HUDEP-2 (cell line): ENCODE data around the gene KLF18.
"Not testable (repeated sequence)": the region's sequence is repeated elsewhere in the genome, so short reads cannot be mapped to it uniquely, and the experiment has no call there.

Experiments
- DNase-seq, 76 experiments: peaks; one replicate each; lab custom pipeline; 2025; ENCODE audit not compliant: unreplicated experiment in 76 of 76; lab: John Stamatoyannopoulos, UW

Gene KLF18

DNA sequence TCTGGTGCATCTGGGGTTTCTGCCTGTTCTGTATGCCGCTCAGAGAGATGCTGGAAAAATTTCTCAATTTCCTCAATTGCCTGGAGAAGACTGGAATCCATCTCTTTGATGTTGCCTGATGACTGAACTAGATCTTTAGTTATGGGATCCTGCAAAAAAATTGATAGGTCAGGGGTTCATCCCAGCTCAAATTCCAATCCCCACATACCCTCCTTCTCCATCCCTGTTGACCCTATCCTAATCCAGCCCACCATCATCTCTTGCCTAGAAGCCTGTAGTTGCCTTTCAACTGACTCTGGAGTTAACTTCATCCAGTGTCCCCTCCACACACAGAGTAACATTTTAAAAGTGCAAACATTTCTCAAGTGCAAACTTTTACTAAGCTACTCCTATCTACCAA lies at the start of gene KLF18:
Gene KLF18, minus strand, starts transcription at position 101 of the 400 bp plus-strand sequence. Its CDS starts 0 bp downstream, at position 101.
- DNase-seq, result no peak

GRCh38 chr1:44174630-44175029 lies 33.2 kb upstream of the KLF18 start:
- DNase-seq, result no peak

DNA sequence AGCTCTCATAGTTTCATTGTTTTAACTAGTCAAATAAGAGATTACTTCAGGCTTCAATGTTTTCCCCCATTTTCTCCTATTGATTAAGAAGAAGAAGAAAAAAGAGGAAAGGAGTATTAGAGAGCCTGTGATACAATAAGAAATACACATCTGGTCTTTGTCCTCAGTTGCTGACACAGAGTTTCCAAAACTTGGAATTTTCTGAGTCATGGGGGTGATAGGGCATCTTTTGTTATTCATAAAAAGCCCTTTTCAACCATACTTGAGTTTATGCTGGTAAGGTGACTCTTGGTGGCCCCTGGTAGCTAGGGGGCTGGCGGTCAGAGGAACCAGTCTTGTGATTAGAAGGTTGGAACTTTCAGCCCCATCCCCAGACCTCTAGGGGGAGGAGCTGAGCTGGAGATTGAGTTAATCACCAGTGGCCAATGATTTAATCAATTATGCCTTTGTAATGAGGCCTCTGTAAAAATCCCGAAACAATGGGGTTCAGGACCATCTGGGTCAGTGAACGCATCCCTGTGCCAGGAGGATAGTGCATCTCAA lies 28.9 kb upstream of the KLF18 start:
- DNase-seq, result no peak

- DNase-seq, result peak in 9 of 76 experiments; percentile 1 to 10 (median 4)
Measured at GRCh38 chr1:44168520-44169098, 27.2 kb upstream of the KLF18 start.

GRCh38 chr1:44161546-44161945 lies 20.1 kb upstream of the KLF18 start:
- no peak for DNase-seq

DNA sequence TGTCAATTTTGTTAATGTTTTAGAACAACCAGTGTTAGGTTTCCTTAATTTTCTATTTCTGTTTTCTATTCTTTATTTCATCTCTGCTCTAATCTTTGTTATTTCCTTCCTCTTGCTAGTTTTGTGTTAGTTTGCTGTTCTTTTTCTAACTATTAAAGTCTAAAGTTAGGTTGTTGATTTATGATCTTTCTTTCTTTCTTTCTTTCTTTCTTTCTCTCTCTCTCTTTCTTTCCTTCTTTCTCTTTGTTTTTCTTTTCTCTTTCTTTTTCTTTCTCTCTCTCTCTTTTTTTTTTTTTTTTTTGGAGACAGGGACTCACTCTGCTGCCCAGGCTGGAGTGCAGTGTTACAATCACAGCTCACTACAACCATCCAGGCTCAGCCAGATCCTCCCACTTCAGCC lies 17.4 kb upstream of the KLF18 start:
- no peak for DNase-seq

- DNase-seq, result no peak
Measured at GRCh38 chr1:44157903-44158302, 16.5 kb upstream of the KLF18 start.

DNA sequence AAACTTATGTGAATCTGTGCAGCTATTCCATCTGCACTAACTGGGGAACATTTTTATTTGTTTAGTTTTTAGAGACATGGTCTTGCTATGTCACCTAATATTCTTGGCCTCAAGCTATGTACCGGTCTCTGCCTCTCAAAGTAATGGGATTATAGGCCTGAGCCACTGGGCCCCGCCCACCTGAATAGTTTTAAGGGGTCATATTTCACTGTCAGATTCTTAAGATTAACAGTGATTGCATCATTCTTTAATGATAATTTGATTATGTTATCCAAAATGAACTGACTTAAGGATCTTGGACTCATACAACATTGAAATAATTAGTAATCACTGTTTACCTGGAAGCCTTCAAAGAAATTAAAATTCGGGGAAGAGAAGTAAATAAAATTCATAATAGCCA lies 12.6 kb upstream of the KLF18 start:
- DNase-seq, result no peak

- no peak for DNase-seq
Measured at GRCh38 chr1:44152692-44153091, 11.3 kb upstream of the KLF18 start.

DNA sequence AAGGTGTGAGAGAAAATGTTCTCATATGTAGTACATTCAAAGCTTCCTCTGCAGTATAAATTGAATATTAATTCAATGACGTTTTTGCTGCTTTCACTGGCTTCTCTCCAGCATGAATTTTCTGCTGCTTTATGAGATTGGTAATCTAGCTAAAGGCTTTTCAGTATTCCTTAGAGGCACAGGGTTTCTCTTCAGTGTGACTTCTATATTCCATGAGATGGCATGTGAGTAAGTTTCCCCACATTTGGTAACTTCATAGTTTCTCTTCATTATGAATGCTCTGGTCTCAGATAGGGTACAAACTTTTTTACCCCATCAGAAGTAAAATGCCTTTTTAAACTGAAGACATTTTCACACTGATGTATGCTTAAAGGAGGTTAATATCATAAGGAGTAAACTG lies 10.4 kb upstream of the KLF18 start:
- DNase-seq, result no peak

- no peak for DNase-seq
Measured at GRCh38 chr1:44151332-44151731, 9.9 kb upstream of the KLF18 start.

- no peak for DNase-seq
Measured at GRCh38 chr1:44147582-44147981, 6.2 kb upstream of the KLF18 start.

DNA sequence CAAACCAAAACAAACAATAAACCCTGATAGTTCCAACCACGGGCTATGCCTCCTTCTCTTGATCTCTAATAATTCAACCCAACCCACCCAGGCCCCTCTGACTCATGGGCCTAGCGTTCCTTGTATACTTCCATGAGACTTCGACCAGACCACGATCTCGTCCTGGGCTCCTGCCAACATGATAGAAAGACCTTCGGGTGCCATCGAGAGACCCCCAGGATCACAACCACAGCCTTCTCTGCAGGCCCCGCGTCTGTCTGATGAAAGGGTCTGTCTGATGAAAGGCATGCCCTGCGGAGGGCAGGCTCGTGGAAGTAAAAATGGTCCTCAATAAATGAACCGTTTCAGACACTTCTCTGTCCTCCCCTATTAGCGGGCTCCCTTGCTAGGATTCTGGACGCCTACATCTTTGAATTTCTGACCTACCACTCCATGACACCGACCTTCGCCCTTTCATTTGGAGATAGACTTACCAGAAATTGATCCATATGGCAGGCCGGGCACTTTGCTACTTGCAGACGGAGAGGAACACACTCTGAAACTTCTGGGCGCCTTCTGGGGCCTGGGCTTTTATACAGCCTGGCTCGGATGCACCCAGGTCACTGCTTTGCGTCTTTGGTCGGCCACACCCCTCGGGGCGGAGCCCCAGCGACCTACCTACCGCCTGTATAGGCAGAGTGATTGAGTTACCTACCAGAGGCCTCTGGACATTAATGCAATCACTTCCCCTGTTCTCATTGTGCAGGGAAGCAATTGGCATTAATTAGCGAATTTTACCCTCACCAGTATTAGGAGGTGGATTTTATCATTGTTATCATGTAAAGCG lies 5.3 kb upstream of the KLF18 start:
- DNase-seq, result no peak

- no peak for DNase-seq
Measured at GRCh38 chr1:44144962-44145756, 3.7 kb upstream of the KLF18 start.

DNA sequence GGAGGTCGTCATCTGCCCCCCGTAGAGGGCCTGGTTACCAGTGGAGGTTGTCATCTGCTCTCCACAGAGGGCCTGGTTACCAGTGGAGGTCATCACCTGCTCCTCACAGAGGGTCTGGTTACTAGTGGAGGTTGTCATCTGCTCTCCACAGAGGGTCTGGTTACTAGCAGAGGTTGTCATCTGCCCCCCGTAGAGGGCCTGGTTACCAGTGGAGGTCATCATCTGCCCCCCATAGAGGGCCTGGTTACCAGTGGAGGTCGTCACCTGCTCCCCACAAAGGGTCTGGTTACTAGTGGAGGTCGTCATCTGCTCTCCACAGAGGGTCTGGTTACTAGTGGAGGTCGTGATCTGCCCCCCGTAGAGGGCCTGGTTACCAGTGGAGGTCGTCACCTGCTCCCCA lies 1.9 kb downstream of the KLF18 start:
- DNase-seq, result not testable (repeated sequence)

DNA sequence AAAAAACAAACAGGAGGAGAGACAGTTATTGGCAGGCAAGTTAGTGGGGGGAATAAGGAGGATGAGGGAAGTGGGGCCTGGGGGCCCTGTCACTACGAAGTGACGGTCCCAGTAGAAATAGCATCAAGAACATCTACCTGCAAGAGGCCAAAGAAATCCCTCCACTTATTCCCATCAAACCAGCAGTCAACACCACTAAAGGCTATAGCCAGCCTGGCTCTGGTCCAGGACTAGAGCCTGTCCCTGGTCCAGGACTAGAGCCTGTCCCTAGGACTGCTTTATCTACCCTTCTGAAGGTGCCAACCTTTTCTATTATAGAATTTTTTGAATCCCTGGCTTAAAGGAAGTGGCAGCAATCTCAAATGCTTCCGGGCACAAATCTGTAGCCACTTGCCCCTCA lies 3.2 kb downstream of the KLF18 start:
- no peak for DNase-seq

GRCh38 chr1:44135886-44136285 lies 5.5 kb downstream of the KLF18 start:
- DNase-seq, result no peak

DNA sequence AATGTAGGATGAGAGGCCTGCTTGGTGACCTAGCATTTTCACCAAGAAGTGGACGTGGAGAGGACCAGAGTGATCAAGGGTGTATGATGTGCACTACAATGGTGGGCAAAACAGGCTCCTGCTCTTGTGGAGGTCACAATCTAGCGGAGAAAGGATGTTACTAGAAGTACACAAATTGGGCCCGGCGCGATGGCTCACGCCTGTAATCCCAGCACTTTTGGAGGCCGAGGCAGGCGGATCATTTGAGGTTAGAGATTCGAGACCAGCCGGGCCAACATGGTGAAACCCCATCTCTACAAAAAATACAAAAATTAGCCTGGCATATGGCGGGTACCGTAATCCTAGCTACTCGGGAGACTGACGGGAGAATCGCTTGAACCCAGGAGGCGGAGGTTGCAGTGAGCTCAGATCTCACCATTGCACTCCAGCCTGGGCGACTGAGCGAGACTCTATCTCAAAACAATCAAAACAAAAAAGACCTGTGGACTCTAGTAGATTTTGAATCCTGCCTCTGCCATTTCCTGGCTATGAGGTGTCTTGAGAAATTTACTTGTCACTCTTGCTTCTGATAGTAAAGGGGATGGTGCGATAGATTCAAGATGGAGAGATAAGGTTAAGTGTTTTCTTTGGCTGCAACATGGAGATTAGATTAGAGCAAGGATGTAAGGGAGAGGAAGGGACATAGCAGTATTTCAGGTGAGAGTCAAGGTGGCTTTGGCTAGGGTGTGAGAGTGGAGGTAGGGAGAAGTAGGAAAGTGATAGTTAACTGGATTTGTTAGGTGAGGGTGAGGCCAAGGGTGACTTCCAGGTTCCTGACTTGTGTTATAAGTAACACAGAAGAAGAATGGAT lies 7.1 kb downstream of the KLF18 start:
- no peak for DNase-seq

DNA sequence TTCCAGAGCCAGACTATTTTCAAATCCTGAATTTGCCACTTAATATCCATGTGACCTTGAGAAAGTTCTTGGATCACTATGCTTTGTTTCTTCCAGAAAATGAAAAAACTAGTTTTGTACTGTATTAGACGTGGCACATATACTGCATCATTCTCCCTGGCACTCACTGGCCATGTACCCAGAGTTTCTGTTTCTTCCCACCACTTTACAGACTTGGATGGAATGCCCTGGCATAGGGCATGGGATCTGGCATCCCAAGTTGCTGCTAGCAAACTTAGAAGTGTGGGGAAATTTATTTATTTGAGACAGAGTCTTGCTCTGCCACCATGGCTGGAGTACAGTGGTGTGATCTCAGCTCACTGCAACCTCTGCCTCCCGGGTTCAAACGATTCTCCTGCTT lies 10.0 kb downstream of the KLF18 start:
- no peak for DNase-seq
